HG03378 (cell line): Measurements from ENCODE around the gene C6orf52.

Experiments
- ATAC-seq: cut with Tn5 transposase; IDR thresholded peaks from one replicate; pipeline ENCODE4 v1.9.1; 2021; ENCODE audit warnings: mild to moderate bottlenecking, moderate library complexity; ENCODE audit not compliant: unreplicated experiment

Gene C6orf52

GRCh38 chr6:10658910-10659698 lies 35.3 kb downstream of the C6orf52 start:
- no peak for ATAC-seq

- ATAC-seq = no peak
Observed at GRCh38 chr6:10655508-10656055, 38.8 kb downstream of the C6orf52 start.

- no peak for ATAC-seq
Observed at GRCh38 chr6:10644225-10644624, 50.2 kb downstream of the C6orf52 start.

GRCh38 chr6:10643201-10643651 lies 51.2 kb downstream of the C6orf52 start:
- ATAC-seq = peak; percentile 93

- no peak for ATAC-seq
Observed at GRCh38 chr6:10641528-10641927, 52.9 kb downstream of the C6orf52 start.

- ATAC-seq = no peak
Observed at GRCh38 chr6:10640412-10640811, 54.0 kb downstream of the C6orf52 start.

- ATAC-seq = peak; percentile 99
Observed at GRCh38 chr6:10633216-10633615, 61.2 kb downstream of the C6orf52 start.

GRCh38 chr6:10630178-10630577 lies 64.2 kb downstream of the C6orf52 start:
- no peak for ATAC-seq

GRCh38 chr6:10627800-10628199 lies 66.6 kb downstream of the C6orf52 start:
- no peak for ATAC-seq

- no peak for ATAC-seq
Observed at GRCh38 chr6:10626154-10626741, 68.2 kb downstream of the C6orf52 start.

- ATAC-seq = no peak
Observed at GRCh38 chr6:10624836-10625235, 69.6 kb downstream of the C6orf52 start.

- ATAC-seq = no peak
Observed at GRCh38 chr6:10621847-10622246, 72.6 kb downstream of the C6orf52 start.
